GM12878 (cell line): Measurements from ENCODE around the gene NKAIN4. TPM values are rescaled to one million over a fixed set of nuclear protein-coding genes. Genes with fewer than 3 reads are reported as not detected.

Source experiments
- ATAC-seq: fragments of 200-7000 bp; cut with Tn5 transposase; 3 replicates; pipeline ENCODE4 v1.9.1; 2020; ENCODE audit warnings: mild to moderate bottlenecking, moderate library complexity
- BruUV-seq: library from RNA; stranded (reverse); fragments of 400-500 nt; replicated peaks from 2 replicates; lab custom pipeline; 2021; lab: Mats Ljungman, UMichigan
- CTCF ChIA-PET: fragments of 300-600 bp; sonication (Branson Sonifier 250); formaldehyde crosslinking; extraction: SDS; loops from one replicate; lab custom pipeline; 2021; ENCODE audit warnings: inconsistent platforms; lab: Yijun Ruan, JAX
- POLR2A ChIA-PET: fragments of 350-600 bp; formaldehyde crosslinking; extraction: SDS; loops from one replicate; lab custom pipeline; 2021; ENCODE audit warnings: inconsistent platforms; lab: Charles Lee
- RAD21 ChIA-PET: fragments of 300-600 bp; sonication (Branson Sonifier 250); formaldehyde crosslinking; loops from one replicate; lab custom pipeline; 2023; ENCODE audit warnings: antibody characterized with exemption; ENCODE audit not compliant: unreplicated experiment; lab: Charles Lee
- SMC1A ChIA-PET: fragments of 300-600 bp; sonication (Branson Sonifier 250); formaldehyde crosslinking; loops from one replicate; lab custom pipeline; 2023; ENCODE audit not compliant: unreplicated experiment, uncharacterized antibody; lab: Charles Lee
- DNase-seq: peaks from one replicate; pipeline ENCODE4 v3.0.0-alpha.2; 2011; ENCODE audit warnings: low read depth, low spot score
- FAIRE-seq: peaks from 3 replicates; lab custom pipeline; 2011; peaks lifted over from hg19 to GRCh38; lab: Jason Lieb, UNC
- H2AFZ ChIP-seq: 2 replicates; pipeline ENCODE4 v1.6.0; 2011; ENCODE audit warnings: low read depth, low read length, control low read depth; ENCODE audit not compliant: control insufficient read depth
- H3K27ac ChIP-seq: 2 replicates; pipeline ENCODE4 v1.5.1; 2011; ENCODE audit warnings: control low read depth; ENCODE audit not compliant: control insufficient read depth, insufficient read depth
- H3K27me3 ChIP-seq, 2 experiments: replicated peaks in 1 of 2; 2 replicates each; pipeline versions ENCODE4 v1.6.0 to v1.6.1; 2011; ENCODE audit warnings: low read length in 1 of 2; ENCODE audit not compliant: control insufficient read depth in 2 of 2, insufficient read depth in 2 of 2
- H3K36me3 ChIP-seq, 2 experiments: 2 replicates each; pipeline ENCODE4 v1.5.1; 2011; ENCODE audit warnings: low read length in 1 of 2; ENCODE audit not compliant: control insufficient read depth in 2 of 2, insufficient read depth in 2 of 2
- H3K4me1 ChIP-seq: 2 replicates; pipeline ENCODE4 v1.6.1; 2011; ENCODE audit warnings: mild to moderate bottlenecking, low read length, moderate library complexity, mixed read lengths; ENCODE audit not compliant: control insufficient read depth, insufficient read depth
- H3K4me2 ChIP-seq: 2 replicates; pipeline ENCODE4 v1.6.0; 2011; ENCODE audit warnings: control low read depth; ENCODE audit not compliant: control insufficient read depth, insufficient read depth
- H3K4me3 ChIP-seq: fragments of 200-600 bp; sonication (generic); 2 replicates; pipeline ENCODE4 v1.5.1; 2016
- H3K79me2 ChIP-seq: 2 replicates; pipeline ENCODE4 v1.6.0; 2011; ENCODE audit warnings: low read length; ENCODE audit not compliant: control insufficient read depth, insufficient read depth
- H3K9ac ChIP-seq: 2 replicates; pipeline ENCODE4 v1.8.0; 2011; ENCODE audit warnings: low read length, control low read depth, mixed read lengths; ENCODE audit not compliant: control insufficient read depth, insufficient read depth
- H3K9me3 ChIP-seq: replicated peaks from 3 replicates; pipeline ENCODE4 v1.5.1; 2011; ENCODE audit warnings: mild to moderate bottlenecking, low read length; ENCODE audit not compliant: control insufficient read depth, insufficient read depth
- H4K20me1 ChIP-seq: 2 replicates; pipeline ENCODE4 v1.6.0; 2011; ENCODE audit not compliant: control insufficient read depth, insufficient read depth
- BHLHE40 ChIP-seq, 2 experiments: fragments of 450-650 bp in 1 of 2; IDR thresholded peaks; 2 replicates each; pipeline ENCODE4 v1.6.1; 2011 to 2017; ENCODE audit warnings: low read depth in 2 of 2, borderline replicate concordance in 1 of 2, improper control_type of control experiment in 1 of 2, low read length in 1 of 2, mild to moderate bottlenecking in 1 of 2
- RUNX3 ChIP-seq: IDR thresholded peaks from 2 replicates; pipeline ENCODE4 v1.6.1; 2012; ENCODE audit warnings: low read length, inconsistent platforms
- ZBTB4 ChIP-seq: fragments of 450-650 bp; formaldehyde crosslinking; IDR thresholded peaks from 2 replicates; pipeline ENCODE4 v1.4.0; 2022; ENCODE audit warnings: mild to moderate bottlenecking, moderate library complexity
- WGBS: methylation state at CpG from one replicate; pipeline ENCODE4 v1.1.6; 2016; ENCODE audit warnings: low lambda C conversion rate; ENCODE audit not compliant: insufficient replicate concordance, insufficient coverage; ENCODE audit errors: missing lambda C conversion rate; 5-methylcytosine and 5-hydroxymethylcytosine counted together
- in situ Hi-C: fragments of 300-500 bp; cut with MboI; formaldehyde crosslinking; loops from 9 replicates; pipeline ENCODE4 v1.14.3; 2018; ENCODE audit warnings: mixed read lengths
- intact Hi-C: fragments of 100-400 bp; cut with micrococcal nuclease; formaldehyde crosslinking; loops from one replicate; pipeline ENCODE4 v1.14.2; 2022; ENCODE audit not compliant: unreplicated experiment
- polyA plus RNA-seq, 11 experiments: library from polyadenylated mRNA; depleted of rRNA in 4 of 11; unstranded in 6 of 11; stranded (reverse) in 5 of 11; fragments of >200 nt; fragmentation: Nextera tagmentation in 4 of 11; fragmentation: Illumina TruSeq in 1 of 11; extraction: Ambion mirVana in 4 of 11; extraction: Trizol in 1 of 11; gene quantifications; 1 replicate in 1 of 11; 2 replicates in 10 of 11; pipeline versions ENCODE4 v1.2.1 to v1.2.3, GENCODE V29; 2011 to 2016; ENCODE audit warnings: inconsistent platforms in 2 of 11, missing spikeins in 2 of 11, low read depth in 1 of 11
- total RNA-seq, 4 experiments: library from RNA; depleted of rRNA in 3 of 4; stranded (reverse); fragments of >200 nt in 3 of 4; fragmentation: Illumina TruSeq in 1 of 4; extraction: Trizol in 1 of 4; gene quantifications; 2 replicates each; pipeline versions ENCODE4 v1.2.1 to v1.2.3, GENCODE V29; 2013 to 2021

The NKAIN4 gene
- total and polyA plus RNA-seq, 10 of the 15 experiments (the other 5 are each of a cell fraction or from before 2014, with no cell fraction given) = 0.11 TPM; not detected in 9

DNA sequence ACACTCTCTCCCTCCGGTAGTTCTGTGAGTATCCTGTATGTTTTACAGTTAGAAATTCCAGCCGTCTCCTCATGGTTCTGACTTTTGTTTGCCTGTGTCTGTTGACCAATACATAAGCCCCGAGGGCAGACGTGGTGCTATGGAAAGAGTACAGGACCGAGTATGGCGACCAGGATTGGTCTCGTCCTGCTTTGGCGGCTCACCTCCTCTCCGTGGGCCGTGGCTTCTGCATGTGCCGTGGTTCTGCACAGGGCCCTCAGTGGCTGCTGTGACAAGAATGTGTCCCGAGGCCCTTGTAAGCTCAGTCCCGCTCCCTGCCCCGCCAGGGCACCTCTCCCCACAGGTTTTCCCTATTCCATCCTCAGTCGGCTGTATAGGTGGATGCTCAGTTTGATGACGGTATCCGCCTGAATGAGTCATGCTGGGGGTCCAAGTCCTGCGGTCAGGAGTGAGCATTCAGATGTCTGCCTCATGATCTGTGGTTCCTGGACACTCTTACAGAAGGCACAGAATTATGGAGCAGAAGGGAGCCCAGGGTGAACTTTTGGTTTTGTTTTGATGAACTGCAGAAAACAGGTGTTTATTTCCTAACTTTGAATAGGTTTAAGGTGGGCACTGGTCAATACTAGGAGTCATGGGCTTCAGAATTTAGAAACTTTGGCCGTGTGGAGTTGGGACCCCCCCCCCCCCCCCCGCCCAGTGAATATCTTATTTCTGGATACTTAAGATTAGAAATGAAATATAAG lies 19.5 kb upstream of the NKAIN4 start:
- H2AFZ ChIP-seq = no peak overlapping the region
- SMC1A ChIA-PET = no interaction called here
- no peaks in the 10 kb centered on the region for H3K27me3 ChIP-seq
- H3K4me3 ChIP-seq = peak overlapping the region; percentile 91
- RAD21 ChIA-PET = no interaction called here
- CTCF ChIA-PET = interaction anchor here (0.8 kb wide), 1 partner anchor 934 kb away, joined by 3 read pairs; no protein-coding TSS in a partner anchor
- DNase-seq (no peak), ATAC-seq (no peak), FAIRE-seq (no peak)
- peaks cover 3% of the 10 kb centered on the region for H3K4me1 ChIP-seq
- peak overlapping the region; percentile 95 for H3K9ac ChIP-seq
- peak overlapping the region; percentile 95 for H3K4me2 ChIP-seq
- TF ChIP-seq RUNX3 (peak; percentile 37; the same call in 1 of the 2 replicates), ZBTB4 (CRISPR knock-in tag) (no peak), BHLHE40 (IDR thresholded peaks at IDR 0.05; ENCODE audit: borderline replicate concordance in 1 of 2, low read depth in 2 of 2, low read length in 1 of 2) (0 out of 4 replicates have a peak, but pooled peaks of 1 of the 2 experiments have one; percentile 17)
- TF ChIP-seq, all 136 proteins: peak for 2
- POLR2A ChIA-PET = interaction anchor here (0.6 kb wide), 1 partner anchor 297 kb away, joined by 3 read pairs; no protein-coding TSS in a partner anchor
- H4K20me1 ChIP-seq = no peaks in the 10 kb centered on the region
- no peaks in the 10 kb centered on the region for H3K9me3 ChIP-seq
- peaks cover 26% of the 10 kb centered on the region for H3K79me2 ChIP-seq
- peak overlapping the region; percentile 76 for H3K27ac ChIP-seq
- in situ Hi-C loops (no loop called here), intact Hi-C loops (loop anchor here (5.0 kb wide), 1 partner anchor 52 kb away; no protein-coding TSS in a partner anchor)
- H3K36me3 ChIP-seq = peaks cover 5 to 11% of the 10 kb centered on the region in 2 experiments
- TSS peak; percentile 80 for BruUV-seq
- 19% methylated on average over 20 of the region's 20 CpGs for WGBS
